Measurements from ENCODE around the gene CCDC167.
"Not testable (repeated sequence)": the region's sequence is repeated elsewhere in the genome, so short reads cannot be mapped to it uniquely, and the experiment has no call there.

CCDC167 gene

DNA sequence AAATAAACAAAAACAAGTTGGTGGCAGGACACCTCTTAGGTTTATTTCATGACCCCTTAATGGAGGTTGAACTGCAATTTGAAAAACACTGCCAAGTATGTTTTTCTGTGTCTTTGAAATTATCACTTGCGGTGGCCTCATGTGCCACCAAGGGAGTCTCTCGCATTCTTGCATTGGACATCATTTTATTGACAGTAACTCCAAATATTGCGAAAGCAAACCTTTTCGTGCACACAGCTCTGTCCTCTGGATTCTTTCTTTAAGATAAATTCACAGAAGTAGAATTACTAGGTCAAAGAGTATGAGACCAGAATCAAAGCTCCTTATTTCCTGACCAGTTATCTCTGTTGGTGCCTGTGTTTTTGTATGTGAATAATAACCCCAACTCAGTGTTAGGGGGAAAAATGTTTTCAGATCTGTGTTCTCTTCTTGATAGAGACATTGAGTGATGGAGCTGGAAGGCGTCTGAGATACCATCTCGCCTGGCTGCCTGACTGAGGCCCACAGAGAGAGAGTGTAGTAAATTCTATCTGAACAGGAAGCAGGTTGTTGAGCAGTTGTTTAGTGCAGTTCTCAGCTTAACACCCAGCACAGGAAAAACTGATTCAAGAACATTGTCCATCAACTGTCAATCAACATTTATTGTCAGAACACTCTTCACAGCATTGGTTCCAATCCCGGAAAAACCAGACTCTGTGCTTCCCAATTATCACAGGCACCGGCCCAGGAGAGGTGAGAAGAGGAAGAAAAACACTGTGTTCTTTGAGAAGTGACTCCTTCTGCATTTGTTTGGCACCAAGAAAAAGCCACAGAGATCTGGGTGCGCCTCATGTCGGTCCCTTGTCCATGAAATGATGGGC, 2.2 kb upstream of the CCDC167 start:
- Histone ChIP-seq H3K4me3 (ENCODE audit: low read length) (no peak overlapping the region), H3K27me3 (ENCODE audit: control insufficient read depth, insufficient read depth, low read length) (no peaks in the 10 kb centered on the region), H3K4me1 (ENCODE audit: control insufficient read depth, insufficient read depth, low read length) (no peaks in the 10 kb centered on the region), H3K27ac (ENCODE audit: low read depth, low read length) (no peak overlapping the region), H3K9ac (ENCODE audit: low read length) (no peak overlapping the region), H3K36me3 (ENCODE audit: control insufficient read depth, insufficient read depth, low read length) (no peaks in the 10 kb centered on the region)

DNA sequence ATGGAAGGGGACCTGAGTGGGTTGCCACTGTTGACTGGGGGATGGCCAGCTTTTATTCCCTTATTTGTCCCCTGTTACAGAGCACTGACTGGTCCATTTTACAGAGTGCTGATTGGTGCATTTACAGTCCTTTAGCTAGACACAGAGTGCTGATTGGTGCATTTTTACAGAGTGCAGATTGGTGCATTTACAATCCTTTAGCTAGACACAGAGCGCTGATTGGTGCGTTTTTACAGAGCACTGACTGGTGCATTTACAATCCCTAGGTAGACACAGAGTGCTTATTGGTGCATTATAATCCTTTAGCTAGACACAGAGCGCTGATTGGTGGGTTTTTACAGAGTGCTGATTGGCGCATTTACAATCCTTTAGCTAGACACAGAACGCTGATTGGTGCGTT, 1.2 kb upstream of the CCDC167 start:
- H3K9ac ChIP-seq (ENCODE audit: low read length); H3K4me1 ChIP-seq (ENCODE audit: control insufficient read depth, insufficient read depth, low read length); H3K36me3 ChIP-seq (ENCODE audit: control insufficient read depth, insufficient read depth, low read length); H3K27ac ChIP-seq (ENCODE audit: low read depth, low read length); H3K27me3 ChIP-seq (ENCODE audit: control insufficient read depth, insufficient read depth, low read length); H3K4me3 ChIP-seq (ENCODE audit: low read length): not testable (repeated sequence)

DNA sequence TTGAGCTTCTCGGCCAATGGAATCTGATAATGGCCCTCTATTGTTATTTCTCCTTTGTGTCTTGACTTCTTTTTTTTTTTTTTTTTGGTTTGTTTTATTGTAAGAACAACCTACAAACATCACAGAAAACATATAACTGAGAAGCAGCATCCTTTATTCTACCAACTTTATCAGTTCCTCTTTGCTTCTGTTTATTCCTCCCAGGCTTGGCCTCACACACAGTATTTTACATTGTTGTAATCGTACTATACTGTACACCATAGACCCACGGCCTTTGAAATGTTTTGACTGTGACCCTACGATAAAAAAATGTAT, 558 bp upstream of the CCDC167 start:
- H3K4me1 ChIP-seq (ENCODE audit: control insufficient read depth, insufficient read depth, low read length): no peaks in the 10 kb centered on the region
- H3K27me3 ChIP-seq (ENCODE audit: control insufficient read depth, insufficient read depth, low read length): no peaks in the 10 kb centered on the region
- no peaks in the 10 kb centered on the region for H3K36me3 ChIP-seq (ENCODE audit: control insufficient read depth, insufficient read depth, low read length)
- H3K27ac ChIP-seq (ENCODE audit: low read depth, low read length): no peak overlapping the region
- peak overlapping the region; percentile 91 for H3K4me3 ChIP-seq (ENCODE audit: low read length)
- no peak overlapping the region for H3K9ac ChIP-seq (ENCODE audit: low read length)

DNA sequence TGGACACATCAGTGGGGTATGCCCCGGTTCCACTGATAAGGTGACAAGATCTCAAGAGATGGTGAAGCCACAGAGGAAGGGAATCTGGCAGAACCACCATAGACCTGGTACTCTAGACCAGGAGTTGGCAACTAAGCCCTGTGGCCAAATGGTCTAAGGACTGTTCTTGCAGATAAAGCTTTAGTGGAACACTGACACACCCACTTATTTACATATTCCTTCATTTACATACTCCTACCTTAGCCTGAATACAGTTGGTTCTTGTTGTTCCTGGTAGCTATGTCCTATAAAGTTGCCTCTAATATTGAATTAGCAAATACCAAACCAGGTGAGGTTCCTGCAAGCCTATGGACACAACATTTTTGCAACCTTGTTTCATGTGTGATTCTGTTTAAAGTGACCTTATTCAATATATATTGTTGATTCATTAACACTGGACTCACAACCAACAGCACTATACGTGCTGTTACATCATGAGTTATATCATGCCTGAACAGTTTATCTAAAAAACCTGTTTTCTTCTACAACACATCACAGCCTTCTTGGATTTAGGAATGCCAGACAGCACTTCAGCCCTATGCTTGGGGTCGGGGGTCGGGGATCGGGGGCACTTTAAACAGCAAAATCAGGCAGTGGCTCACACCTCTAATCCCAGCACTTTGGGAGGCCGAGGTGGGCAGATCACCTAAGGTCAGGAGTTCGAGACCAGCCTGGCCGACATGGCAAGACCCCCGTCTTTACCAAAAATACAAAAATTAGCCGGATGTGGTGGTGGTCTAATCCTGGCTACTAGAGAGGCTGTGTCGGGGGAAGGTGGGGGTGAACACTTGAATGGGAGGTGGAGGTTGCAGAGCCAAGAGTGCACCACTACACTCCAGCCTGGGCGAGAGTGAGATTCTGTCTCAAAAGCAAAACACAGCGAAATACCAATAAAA, 2.5 kb downstream of the CCDC167 start:
- H3K9ac ChIP-seq (ENCODE audit: low read length): no peak overlapping the region
- H3K27me3 ChIP-seq (ENCODE audit: control insufficient read depth, insufficient read depth, low read length): no peaks in the 10 kb centered on the region
- no peaks in the 10 kb centered on the region for H3K4me1 ChIP-seq (ENCODE audit: control insufficient read depth, insufficient read depth, low read length)
- no peak overlapping the region for H3K4me3 ChIP-seq (ENCODE audit: low read length)
- H3K36me3 ChIP-seq (ENCODE audit: control insufficient read depth, insufficient read depth, low read length): no peaks in the 10 kb centered on the region
- no peak overlapping the region for H3K27ac ChIP-seq (ENCODE audit: low read depth, low read length)

DNA sequence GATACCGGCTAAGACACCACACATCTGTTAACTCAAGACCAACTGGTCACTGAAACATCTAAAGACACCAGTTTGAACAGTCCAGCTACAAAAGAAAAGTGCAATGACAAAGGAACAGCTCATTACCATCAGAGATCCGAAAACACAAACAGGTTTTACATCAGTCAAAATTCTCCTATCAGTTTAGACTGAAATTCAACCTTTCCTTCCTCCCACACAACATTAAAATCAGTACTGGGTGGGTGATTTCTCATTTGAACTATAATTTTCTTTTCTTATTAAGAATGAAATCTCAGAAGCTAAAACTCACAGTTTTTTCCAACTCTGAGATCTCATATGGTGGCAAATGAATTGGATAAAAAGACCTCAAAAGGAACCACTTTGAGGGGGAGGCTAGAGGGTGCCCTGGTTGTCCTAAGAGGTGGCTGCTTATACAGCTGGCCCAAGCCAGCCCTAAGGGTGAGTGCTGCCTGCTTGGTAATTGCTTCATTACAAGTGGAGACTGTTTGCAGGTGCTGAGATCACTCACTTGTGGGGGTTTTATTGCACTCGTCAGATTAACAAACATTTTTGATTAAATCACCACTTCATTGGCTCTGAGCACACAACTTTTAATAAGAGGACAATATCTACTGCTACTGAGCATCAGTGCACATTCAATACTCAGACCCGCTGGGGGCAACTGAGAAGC, 4.3 kb downstream of the CCDC167 start:
- Histone ChIP-seq H3K4me1 (ENCODE audit: control insufficient read depth, insufficient read depth, low read length) (no peaks in the 10 kb centered on the region), H3K27me3 (ENCODE audit: control insufficient read depth, insufficient read depth, low read length) (no peaks in the 10 kb centered on the region), H3K4me3 (ENCODE audit: low read length) (no peak overlapping the region), H3K36me3 (ENCODE audit: control insufficient read depth, insufficient read depth, low read length) (no peaks in the 10 kb centered on the region), H3K9ac (ENCODE audit: low read length) (no peak overlapping the region), H3K27ac (ENCODE audit: low read depth, low read length) (no peak overlapping the region)

DNA sequence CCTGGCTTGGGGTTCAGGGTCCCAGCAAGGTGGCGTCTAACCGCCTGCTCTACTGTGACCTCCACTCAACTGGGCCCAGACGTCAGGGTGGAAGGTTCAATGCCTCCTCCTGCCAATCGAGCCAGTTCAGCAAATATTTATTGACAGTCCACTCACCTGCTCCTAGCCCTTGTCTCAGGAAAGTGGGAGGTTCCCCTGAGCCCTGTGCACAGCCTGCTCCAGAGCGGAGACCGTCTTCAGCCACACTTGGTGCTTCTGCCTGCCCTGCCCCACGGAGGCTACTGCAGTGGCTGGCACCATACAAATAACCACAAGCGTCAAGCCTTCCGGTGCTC, 6.1 kb downstream of the CCDC167 start:
- no peaks in the 10 kb centered on the region for H3K27me3 ChIP-seq (ENCODE audit: control insufficient read depth, insufficient read depth, low read length)
- no peaks in the 10 kb centered on the region for H3K36me3 ChIP-seq (ENCODE audit: control insufficient read depth, insufficient read depth, low read length)
- H3K9ac ChIP-seq (ENCODE audit: low read length): no peak overlapping the region
- H3K4me3 ChIP-seq (ENCODE audit: low read length): no peak overlapping the region
- H3K27ac ChIP-seq (ENCODE audit: low read depth, low read length): no peak overlapping the region
- peaks cover 2% of the 10 kb centered on the region for H3K4me1 ChIP-seq (ENCODE audit: control insufficient read depth, insufficient read depth, low read length)

DNA sequence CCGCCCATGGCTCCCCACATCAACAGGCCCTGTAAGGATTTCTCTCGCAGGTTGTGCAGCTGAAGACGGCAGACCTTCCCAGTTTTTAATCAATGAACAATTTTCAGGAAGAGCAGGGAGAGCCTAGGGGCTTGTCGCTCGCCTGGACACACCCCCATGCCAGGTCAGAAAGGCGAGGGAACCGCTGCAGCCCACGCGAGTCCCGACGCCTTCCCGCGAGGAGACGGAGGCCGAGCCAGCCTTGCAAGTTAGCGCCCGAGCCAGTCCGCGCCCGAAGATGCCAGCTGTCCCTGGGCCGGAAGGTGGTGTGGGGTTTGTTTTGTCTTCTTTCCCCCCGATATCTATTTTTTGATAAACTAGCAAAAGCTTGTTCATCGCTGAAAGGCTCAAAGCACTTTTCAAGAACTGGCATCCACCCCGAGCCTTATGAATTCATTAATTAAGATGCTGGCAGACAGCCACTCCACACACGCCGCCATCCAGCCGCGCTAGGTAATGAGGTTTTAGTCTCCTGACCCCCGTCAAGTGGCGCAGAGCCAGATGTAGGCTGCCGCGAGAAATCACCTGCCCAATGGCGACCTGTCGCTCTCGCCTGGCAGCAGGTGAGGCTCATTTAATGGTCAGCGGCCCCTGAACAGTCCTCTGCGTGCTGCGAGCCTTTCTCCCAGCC, 6.6 kb downstream of the CCDC167 start:
- H3K4me1 ChIP-seq (ENCODE audit: control insufficient read depth, insufficient read depth, low read length): peaks cover 2% of the 10 kb centered on the region
- H3K27ac ChIP-seq (ENCODE audit: low read depth, low read length): no peak overlapping the region
- no peaks in the 10 kb centered on the region for H3K27me3 ChIP-seq (ENCODE audit: control insufficient read depth, insufficient read depth, low read length)
- H3K9ac ChIP-seq (ENCODE audit: low read length): no peak overlapping the region
- H3K4me3 ChIP-seq (ENCODE audit: low read length): no peak overlapping the region
- H3K36me3 ChIP-seq (ENCODE audit: control insufficient read depth, insufficient read depth, low read length): peaks cover 4% of the 10 kb centered on the region

DNA sequence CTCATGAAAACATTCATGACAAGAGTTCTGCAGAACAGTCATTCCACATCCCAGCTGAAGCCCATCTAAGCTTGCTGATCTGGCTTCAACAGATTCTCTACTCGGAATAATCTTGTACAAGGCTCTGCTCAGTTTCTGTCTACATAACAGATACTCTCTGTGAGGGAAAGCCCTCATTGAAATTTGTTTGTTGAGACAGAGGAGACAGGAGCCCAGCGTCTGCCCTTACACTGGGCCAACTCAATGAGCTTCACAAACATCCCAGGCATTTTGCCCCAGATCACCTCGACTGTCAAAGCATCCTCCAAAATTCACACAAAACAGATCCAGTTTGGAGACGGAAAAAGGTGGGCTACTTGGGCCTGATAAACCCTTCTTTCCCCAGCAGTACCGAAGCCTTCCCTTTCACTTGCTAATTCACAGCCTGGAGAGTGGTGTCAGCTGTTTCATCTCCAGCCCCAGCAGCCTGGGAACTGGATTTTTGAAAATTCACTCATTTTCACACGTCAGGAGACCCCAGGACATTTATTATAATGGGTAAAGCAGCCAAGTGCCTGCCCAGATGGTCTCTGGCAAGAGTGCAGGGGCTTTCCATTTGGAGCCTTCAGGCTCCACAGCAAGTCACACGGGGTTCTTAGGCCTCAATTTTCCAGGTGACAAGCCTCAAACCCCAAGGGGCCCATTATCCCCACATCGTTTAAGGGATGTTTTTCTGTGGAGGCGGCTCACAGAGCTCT, 7.3 kb downstream of the CCDC167 start:
- no peaks in the 10 kb centered on the region for H3K27me3 ChIP-seq (ENCODE audit: control insufficient read depth, insufficient read depth, low read length)
- H3K4me3 ChIP-seq (ENCODE audit: low read length): no peak overlapping the region
- H3K9ac ChIP-seq (ENCODE audit: low read length): no peak overlapping the region
- H3K4me1 ChIP-seq (ENCODE audit: control insufficient read depth, insufficient read depth, low read length): peaks cover 2% of the 10 kb centered on the region
- no peak overlapping the region for H3K27ac ChIP-seq (ENCODE audit: low read depth, low read length)
- H3K36me3 ChIP-seq (ENCODE audit: control insufficient read depth, insufficient read depth, low read length): peaks cover 4% of the 10 kb centered on the region

DNA sequence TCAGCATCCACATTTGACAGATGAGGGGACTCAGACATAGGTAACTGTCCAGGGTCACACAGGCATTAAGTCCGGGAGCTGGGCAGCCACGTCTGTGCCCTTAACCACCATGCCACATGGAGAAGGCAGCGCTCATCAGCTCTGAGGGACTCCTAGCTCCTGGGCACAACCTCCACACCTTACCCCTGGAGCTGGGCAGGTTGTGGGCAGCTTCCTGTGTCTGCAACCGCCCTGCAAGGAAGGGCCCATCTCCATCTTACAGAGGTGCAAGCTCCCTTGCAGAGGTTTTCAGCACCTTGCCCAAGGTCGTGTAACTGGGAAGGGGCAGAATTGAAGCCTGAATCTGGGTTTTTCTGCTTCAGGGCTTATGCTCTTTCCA, 7.9 kb downstream of the CCDC167 start:
- H3K36me3 ChIP-seq (ENCODE audit: control insufficient read depth, insufficient read depth, low read length): peaks cover 4% of the 10 kb centered on the region
- H3K27me3 ChIP-seq (ENCODE audit: control insufficient read depth, insufficient read depth, low read length): no peaks in the 10 kb centered on the region
- H3K9ac ChIP-seq (ENCODE audit: low read length): no peak overlapping the region
- H3K4me1 ChIP-seq (ENCODE audit: control insufficient read depth, insufficient read depth, low read length): peaks cover 2% of the 10 kb centered on the region
- no peak overlapping the region for H3K27ac ChIP-seq (ENCODE audit: low read depth, low read length)
- no peak overlapping the region for H3K4me3 ChIP-seq (ENCODE audit: low read length)

DNA sequence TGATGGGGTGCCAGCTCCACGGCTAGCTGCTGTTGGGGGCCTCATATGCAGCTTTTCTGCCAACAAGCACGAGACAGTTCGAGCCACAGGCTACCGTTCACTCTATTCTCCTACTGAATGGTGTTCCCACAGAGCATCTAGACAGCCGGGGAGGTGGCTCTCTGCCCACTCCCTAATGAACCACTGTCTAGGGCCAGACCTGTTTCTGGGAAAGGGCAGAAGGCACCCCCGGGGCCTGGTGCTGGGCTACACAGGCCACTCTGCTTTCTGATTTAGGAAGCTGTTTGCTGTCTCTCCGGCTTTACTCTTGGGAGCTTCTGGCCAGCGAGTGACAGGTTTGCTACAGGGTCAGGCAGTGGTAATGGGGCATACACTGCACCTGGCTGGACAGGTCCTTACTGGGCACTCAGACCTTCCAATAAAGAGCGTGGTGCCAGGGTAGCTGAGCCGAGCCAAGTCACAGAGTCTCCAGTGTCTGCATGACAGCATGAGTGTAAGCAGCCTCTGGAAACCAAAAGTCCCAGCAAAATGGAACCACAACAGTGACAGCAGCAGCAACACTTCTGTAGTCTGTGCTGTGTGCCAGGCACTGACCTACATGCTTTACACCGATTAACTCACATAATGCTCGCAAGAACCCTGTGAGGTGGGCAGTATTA, 8.4 kb downstream of the CCDC167 start:
- H3K4me3 ChIP-seq (ENCODE audit: low read length): no peak overlapping the region
- peaks cover 4% of the 10 kb centered on the region for H3K36me3 ChIP-seq (ENCODE audit: control insufficient read depth, insufficient read depth, low read length)
- H3K4me1 ChIP-seq (ENCODE audit: control insufficient read depth, insufficient read depth, low read length): peaks cover 2% of the 10 kb centered on the region
- no peak overlapping the region for H3K9ac ChIP-seq (ENCODE audit: low read length)
- H3K27ac ChIP-seq (ENCODE audit: low read depth, low read length): no peak overlapping the region
- no peaks in the 10 kb centered on the region for H3K27me3 ChIP-seq (ENCODE audit: control insufficient read depth, insufficient read depth, low read length)

DNA sequence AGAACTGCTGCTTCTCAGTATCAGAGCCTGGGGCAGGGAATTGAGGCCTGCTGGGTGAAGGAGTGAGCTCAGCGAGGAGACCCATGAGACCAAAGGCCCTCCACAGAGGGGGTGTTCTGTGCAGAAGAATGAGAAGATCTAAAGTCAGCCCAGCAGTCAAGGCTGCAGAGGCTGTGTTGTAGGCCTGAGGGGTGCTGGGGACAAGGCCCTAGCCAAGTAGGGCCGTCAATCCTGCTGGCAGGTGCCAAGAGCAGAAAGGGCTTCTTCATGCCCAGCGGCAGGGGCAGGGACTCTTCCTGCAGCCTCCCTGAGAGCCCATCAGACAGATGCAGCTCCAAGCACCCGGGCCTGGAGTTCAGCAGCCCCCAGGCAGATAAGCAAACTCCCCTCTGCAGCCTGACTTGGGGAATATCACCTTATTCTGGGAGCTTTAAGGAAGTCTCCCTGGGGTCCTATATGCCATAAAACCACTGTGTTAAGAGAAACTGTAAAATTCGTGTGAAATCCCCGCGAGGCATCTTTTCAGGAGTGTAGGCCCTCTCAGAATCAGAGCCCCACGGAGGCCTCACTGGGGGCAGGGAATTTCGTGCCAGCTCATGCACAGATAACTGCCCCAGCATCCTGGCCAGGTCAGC, 9.0 kb downstream of the CCDC167 start:
- peaks cover 2% of the 10 kb centered on the region for H3K4me1 ChIP-seq (ENCODE audit: control insufficient read depth, insufficient read depth, low read length)
- H3K4me3 ChIP-seq (ENCODE audit: low read length): no peak overlapping the region
- no peak overlapping the region for H3K27ac ChIP-seq (ENCODE audit: low read depth, low read length)
- H3K36me3 ChIP-seq (ENCODE audit: control insufficient read depth, insufficient read depth, low read length): peaks cover 4% of the 10 kb centered on the region
- H3K9ac ChIP-seq (ENCODE audit: low read length): no peak overlapping the region
- no peaks in the 10 kb centered on the region for H3K27me3 ChIP-seq (ENCODE audit: control insufficient read depth, insufficient read depth, low read length)
